Nephron progenitor cell (in vitro differentiated cells): ENCODE data around the gene UQCR11.

Experiments used
- DNase-seq: peaks from one replicate; pipeline ENCODE4 v3.0.0; 2021
- H3K27ac Mint-ChIP-seq: 2 replicates; pipeline ENCODE4 v1.8.0; 2021; ENCODE audit warnings: mild to moderate bottlenecking, moderate library complexity, mixed read lengths
- H3K27me3 Mint-ChIP-seq: 2 replicates; pipeline ENCODE4 v1.8.0; 2021; ENCODE audit warnings: mild to moderate bottlenecking, low read depth, mixed read lengths; ENCODE audit not compliant: poor library complexity
- H3K36me3 Mint-ChIP-seq: 2 replicates; pipeline ENCODE4 v1.8.0; 2021; ENCODE audit warnings: low read depth, mixed read lengths
- H3K4me1 Mint-ChIP-seq: 2 replicates; pipeline ENCODE4 v1.8.0; 2021; ENCODE audit warnings: mixed read lengths
- H3K4me3 Mint-ChIP-seq: 2 replicates; pipeline ENCODE4 v1.8.0; 2021; ENCODE audit warnings: mild to moderate bottlenecking, moderate library complexity, mixed read lengths
- H3K9me3 Mint-ChIP-seq: 2 replicates; pipeline ENCODE4 v1.8.0; 2021; ENCODE audit warnings: mild to moderate bottlenecking, moderate library complexity, mixed read lengths
- TF ChIP-seq, protein P1 (sequence below): fragments of 200-600 bp; sonication (generic); IDR thresholded peaks from 2 replicates; pipeline ENCODE4 v1.5.0; 2021; ENCODE audit warnings: antibody characterized with exemption

Gene UQCR11

DNA sequence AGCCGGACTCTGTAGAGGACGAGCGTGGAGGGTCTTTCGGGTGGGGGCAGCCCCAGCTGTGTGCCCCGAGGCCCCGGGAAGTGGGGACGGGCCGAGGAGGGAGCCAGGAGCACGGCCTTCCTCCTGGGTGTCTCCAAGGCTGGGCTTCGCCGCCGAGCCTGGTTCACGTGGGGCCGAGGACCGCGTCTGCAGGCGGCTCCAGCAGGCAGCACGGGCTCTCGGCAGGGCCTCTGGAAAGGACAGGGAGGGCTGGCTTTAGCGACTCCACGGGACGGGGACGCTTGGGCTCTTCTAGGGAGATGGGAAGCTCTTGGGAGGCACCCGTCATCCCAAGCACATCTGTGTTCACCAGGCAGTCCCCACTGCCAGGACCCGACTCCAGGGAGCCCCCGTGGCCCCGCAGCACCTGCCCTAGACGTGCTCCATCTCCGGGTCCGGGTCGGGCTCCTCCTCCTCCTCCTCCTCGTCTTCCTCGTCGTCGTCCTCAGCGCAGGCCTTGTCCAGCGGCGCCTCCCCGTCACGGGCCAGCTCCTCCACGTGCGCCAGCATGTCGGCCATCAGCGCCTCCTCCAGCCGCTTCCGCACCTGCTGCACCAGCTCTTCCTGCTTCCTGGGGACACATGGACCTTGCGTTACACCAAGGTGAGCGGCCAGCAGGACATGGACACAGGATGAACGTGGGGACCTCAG, 27.2 kb downstream of the UQCR11 start:
- peaks cover 6% of the 10 kb centered on the region for H3K4me1 Mint-ChIP-seq
- H3K27me3 Mint-ChIP-seq = peaks cover 3% of the 10 kb centered on the region
- no peak overlapping the region for H3K4me3 Mint-ChIP-seq

DNA sequence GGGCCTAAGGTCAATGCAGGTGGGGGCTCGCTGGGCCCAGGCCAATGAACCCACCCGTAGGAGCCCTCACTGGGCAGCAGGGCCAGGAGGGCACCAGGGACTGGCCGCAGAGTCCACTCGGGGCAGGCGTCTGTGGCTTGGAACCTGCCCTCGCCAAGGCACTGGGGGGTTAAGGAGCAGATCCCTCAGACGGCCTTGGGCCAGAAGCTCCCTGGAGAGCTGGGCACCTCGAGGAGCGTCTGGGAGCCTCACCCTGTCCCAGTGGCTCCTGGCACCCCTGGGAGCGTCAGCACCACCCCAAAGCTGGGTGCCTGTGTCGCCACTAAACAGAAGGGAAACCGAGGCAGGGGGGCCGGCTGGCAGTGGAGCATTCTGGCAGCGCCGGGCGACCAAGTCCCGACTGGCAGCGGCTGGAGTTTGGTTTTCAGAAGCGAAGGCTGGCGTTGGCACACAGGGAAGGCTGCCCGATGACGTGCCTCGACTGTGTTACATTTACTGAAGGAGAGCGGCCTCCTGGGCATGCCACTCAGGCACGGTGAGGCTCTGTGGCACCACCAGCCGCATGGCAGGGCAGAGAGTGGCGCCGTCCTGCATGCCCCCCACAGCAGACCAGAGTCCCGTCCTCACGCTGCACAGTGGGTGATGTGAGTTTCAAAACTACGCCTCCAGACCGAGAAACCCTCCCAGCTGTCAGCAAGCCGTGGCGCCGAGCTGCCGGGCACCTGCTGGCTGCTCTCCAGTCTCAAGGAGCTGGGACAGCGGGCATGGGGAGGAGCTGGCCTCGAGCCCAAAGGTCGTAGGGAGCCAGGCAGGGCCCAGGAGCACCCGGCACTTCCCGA, 28.0 kb downstream of the UQCR11 start:
- peaks cover 6% of the 10 kb centered on the region for H3K4me1 Mint-ChIP-seq
- no peak overlapping the region for H3K27ac Mint-ChIP-seq
- TF ChIP-seq, protein P1, sequence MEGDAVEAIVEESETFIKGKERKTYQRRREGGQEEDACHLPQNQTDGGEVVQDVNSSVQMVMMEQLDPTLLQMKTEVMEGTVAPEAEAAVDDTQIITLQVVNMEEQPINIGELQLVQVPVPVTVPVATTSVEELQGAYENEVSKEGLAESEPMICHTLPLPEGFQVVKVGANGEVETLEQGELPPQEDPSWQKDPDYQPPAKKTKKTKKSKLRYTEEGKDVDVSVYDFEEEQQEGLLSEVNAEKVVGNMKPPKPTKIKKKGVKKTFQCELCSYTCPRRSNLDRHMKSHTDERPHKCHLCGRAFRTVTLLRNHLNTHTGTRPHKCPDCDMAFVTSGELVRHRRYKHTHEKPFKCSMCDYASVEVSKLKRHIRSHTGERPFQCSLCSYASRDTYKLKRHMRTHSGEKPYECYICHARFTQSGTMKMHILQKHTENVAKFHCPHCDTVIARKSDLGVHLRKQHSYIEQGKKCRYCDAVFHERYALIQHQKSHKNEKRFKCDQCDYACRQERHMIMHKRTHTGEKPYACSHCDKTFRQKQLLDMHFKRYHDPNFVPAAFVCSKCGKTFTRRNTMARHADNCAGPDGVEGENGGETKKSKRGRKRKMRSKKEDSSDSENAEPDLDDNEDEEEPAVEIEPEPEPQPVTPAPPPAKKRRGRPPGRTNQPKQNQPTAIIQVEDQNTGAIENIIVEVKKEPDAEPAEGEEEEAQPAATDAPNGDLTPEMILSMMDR = no peak
- peaks cover 32% of the 10 kb centered on the region for H3K36me3 Mint-ChIP-seq
- H3K9me3 Mint-ChIP-seq = no peaks in the 10 kb centered on the region
- no peak overlapping the region for H3K4me3 Mint-ChIP-seq
- no peak for DNase-seq
- peaks cover 3% of the 10 kb centered on the region for H3K27me3 Mint-ChIP-seq

More for the DNA sequence above, 27.2 kb downstream of the UQCR11 start:
- no peak for DNase-seq
- Mint-ChIP-seq H3K27ac (peak overlapping the region; percentile 71), H3K9me3 (no peaks in the 10 kb centered on the region), H3K36me3 (peaks cover 37% of the 10 kb centered on the region)
- TF ChIP-seq, protein P1 = no peak

DNA sequence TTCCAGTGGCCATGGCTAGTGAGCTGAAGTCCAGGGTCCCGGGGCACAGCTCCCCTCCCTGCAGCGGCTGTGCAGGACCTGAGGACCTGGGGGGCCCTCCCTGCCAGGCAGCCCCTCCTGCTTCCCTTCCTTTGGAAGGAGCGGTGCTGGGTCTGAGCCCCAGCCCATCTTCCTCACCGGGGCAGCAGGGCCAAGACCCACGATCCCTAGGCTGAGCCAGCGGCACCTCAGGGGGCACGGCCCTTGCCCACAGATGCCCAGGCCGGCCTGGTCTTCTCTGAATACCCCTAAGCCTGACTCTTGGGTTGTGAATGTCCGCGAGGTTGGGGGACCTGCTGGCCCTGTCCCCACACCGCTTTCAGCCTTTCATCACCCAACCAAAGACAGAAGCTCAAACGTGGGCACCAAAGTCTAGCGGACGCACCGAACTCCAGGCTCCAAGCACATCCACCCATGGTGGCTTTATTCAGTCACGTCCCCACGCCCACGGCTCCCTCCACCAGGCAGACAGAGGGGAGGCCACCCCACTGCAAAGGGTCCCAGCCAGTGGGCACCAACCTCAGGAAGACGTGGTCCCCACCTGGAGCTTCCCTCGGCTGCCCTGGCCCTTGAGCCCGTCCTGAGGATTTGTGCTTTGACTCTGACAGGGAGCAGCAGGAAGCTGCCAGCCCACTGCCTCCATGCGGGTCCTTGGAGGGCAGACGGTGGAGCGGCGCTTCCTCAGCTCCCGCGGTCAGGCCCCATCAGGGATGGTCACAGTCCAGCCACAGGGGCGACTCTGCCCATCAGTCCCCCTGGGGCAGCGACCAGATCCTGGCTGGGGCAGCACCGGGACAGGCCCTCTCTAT, 28.8 kb downstream of the UQCR11 start:
- no peak for DNase-seq
- TF ChIP-seq, protein P1 = no peak
- peaks cover 5% of the 10 kb centered on the region for H3K27me3 Mint-ChIP-seq
- peaks cover 6% of the 10 kb centered on the region for H3K4me1 Mint-ChIP-seq
- peaks cover 24% of the 10 kb centered on the region for H3K36me3 Mint-ChIP-seq
- no peak overlapping the region for H3K4me3 Mint-ChIP-seq
- H3K9me3 Mint-ChIP-seq = no peaks in the 10 kb centered on the region
- H3K27ac Mint-ChIP-seq = peak overlapping the region; percentile 64

DNA sequence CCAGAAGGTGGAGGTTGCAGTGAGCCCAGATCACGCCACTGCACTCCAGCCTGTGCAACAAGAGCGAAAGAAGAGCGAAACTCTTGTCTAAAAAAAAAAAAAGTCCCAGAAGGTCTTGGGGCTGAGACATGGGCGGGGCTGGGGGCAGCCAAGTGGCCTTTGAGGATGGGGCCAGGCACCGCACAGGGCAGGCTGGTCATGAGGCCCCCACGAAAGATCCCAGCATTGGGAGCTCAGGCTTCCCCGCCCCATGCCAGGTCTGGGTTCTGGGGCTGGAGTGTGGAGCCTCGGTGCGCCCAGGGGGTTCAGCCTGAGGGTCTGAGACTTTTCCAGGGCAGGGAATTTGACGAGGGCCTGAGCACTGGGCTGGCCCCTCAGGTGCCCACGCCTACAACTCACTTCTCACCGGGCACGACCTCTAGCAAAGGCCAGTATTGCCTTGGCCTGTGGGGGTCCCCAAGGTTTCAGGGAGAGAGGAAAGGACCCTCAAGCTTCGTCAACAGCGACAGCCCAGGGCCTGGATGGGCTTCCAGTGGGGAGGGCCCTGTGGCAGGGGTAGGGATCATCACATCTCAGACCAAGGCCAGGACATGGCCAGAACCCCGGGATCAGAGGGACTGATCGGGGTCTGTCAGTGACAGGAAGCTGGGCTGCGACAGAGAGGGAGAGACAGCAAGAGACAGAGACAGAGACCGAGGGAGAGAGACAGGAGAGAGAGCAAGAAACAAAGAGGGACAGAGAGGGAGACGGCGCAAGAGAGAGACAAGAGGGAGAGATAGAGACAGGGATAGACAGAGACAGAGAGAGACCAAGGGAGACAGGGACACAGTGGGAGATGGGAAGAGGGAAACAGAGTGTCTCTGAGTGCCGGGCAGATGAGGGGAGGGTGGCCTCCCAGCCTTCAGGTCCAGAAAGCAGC, 29.7 kb downstream of the UQCR11 start:
- no peak for DNase-seq
- TF ChIP-seq, protein P1 = no peak
- H3K27ac Mint-ChIP-seq = peak overlapping the region; percentile 97
- H3K4me1 Mint-ChIP-seq = peaks cover 7% of the 10 kb centered on the region
- no peak overlapping the region for H3K4me3 Mint-ChIP-seq
- H3K36me3 Mint-ChIP-seq = peaks cover 18% of the 10 kb centered on the region
- H3K27me3 Mint-ChIP-seq = peaks cover 7% of the 10 kb centered on the region
- peaks cover under 1% of the 10 kb centered on the region for H3K9me3 Mint-ChIP-seq
